ENCODE results near the gene OR2A12.

DNA sequence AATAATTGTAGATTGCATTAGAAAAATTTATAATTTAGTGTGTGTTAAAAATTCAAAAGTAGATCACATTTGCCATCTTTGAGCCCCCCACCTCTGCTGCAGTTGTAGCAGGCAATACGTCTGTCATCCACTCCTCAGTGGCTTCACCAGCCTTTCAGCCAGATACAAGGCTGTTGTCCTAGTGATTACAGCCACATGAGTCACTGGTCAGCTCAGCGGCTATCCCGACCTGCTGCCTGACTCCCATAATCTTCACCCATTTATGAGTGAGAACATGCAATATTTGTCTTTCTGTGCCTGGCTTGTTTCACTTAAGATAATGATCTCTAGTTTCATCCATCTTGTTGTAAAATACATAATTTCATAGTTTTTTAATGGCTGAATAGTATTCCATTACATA, 28.1 kb upstream of the OR2A12 start:
- no peak for TF ChIP-seq POLR2AphosphoS5 (IDR thresholded peaks at IDR 0.05; ENCODE audit: borderline replicate concordance, low read depth, low read length)
- TF ChIP-seq EZH2 (IDR thresholded peaks at IDR 0.05) = no peak
- no peak for TF ChIP-seq FOXP2 (optimal IDR thresholded peaks at IDR 0.05; ENCODE audit: control extremely low read depth, extremely low read length, insufficient read depth)
